C4-2B (cell line): Measurements from ENCODE around the gene BCAR3.

Experiments
- ZFX ChIP-seq: fragments of 450-650 bp; IDR thresholded peaks from 2 replicates; pipeline ENCODE4 v1.6.1; 2017
- TF ChIP-seq, protein P1 (sequence below): fragments of 450-650 bp; conservative IDR thresholded peaks from 2 replicates; pipeline ENCODE4 v1.5.1; 2017; ENCODE audit warnings: mild to moderate bottlenecking

DNA sequence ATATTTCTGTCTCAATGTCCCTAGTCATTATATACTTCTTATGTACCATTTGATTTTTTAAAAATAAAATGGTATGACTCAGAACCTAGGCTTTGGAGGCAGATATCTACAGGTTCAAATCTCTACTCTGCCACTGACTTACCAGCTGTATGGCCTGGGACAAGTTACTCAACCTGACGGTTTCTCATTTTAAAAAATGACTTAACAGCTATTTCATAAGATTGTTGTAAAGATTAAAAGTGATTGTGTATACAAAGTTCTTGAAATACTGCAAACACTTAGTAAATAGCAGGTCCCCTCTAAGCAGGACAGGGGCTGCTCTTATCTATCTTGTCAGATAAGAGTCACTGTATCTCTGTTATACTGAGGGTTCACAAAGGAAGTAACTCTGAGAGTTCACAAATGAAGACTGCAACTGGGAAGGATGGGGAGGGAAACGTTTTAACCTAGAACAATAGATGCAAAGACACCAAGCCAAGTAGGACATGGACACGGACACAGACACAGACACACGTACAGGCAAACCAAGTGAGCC is 2.6 kb downstream of the BCAR3 start:
- TF ChIP-seq, protein P1, sequence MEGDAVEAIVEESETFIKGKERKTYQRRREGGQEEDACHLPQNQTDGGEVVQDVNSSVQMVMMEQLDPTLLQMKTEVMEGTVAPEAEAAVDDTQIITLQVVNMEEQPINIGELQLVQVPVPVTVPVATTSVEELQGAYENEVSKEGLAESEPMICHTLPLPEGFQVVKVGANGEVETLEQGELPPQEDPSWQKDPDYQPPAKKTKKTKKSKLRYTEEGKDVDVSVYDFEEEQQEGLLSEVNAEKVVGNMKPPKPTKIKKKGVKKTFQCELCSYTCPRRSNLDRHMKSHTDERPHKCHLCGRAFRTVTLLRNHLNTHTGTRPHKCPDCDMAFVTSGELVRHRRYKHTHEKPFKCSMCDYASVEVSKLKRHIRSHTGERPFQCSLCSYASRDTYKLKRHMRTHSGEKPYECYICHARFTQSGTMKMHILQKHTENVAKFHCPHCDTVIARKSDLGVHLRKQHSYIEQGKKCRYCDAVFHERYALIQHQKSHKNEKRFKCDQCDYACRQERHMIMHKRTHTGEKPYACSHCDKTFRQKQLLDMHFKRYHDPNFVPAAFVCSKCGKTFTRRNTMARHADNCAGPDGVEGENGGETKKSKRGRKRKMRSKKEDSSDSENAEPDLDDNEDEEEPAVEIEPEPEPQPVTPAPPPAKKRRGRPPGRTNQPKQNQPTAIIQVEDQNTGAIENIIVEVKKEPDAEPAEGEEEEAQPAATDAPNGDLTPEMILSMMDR = no peak
- TF ChIP-seq ZFX = no peak
